Vagina (tissue), 2 donors: Measurements from ENCODE around the gene SUPT3H.

Experiments used
- POLR2AphosphoS5 ChIP-seq, 2 donors: sonication (generic); formaldehyde crosslinking; IDR thresholded peaks; one replicate each; pipeline ENCODE4 v1.9.0; 2017; ENCODE audit warnings: antibody characterized with exemption in 2 of 2, mild to moderate bottlenecking in 2 of 2, low read depth in 1 of 2; ENCODE audit not compliant: insufficient read depth in 1 of 2
- TF ChIP-seq, protein P1 (sequence below), 3 experiments: fragments of 450-650 bp in 2 of 3; fragments of 200-600 bp in 1 of 3; sonication (generic) in 1 of 3; IDR thresholded peaks; one replicate each; pipeline ENCODE4 v1.5.1; 2017 to 2019; ENCODE audit warnings: antibody characterized with exemption in 3 of 3, mild to moderate bottlenecking in 2 of 3, moderate library complexity in 2 of 3

DNA sequence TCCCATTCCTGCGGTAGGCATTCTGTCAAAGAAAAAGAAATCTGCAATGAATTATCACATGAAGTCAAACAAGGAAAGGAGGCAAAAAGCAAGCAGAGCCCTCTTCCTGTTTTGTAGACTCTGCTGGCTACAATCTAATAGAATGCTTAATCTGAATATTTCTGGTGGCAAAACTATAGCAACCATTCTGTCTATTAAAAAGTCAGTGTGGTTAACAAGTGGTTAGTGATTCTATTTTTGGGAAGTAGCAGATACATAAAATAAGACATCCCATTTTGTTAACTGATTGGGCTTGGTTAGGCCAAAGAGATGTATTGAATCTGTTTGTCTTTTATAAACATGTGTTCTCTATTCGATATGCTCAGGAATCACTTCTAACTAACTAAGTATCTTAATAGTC is 547.9 kb downstream of the SUPT3H start:
- TF ChIP-seq, protein P1, sequence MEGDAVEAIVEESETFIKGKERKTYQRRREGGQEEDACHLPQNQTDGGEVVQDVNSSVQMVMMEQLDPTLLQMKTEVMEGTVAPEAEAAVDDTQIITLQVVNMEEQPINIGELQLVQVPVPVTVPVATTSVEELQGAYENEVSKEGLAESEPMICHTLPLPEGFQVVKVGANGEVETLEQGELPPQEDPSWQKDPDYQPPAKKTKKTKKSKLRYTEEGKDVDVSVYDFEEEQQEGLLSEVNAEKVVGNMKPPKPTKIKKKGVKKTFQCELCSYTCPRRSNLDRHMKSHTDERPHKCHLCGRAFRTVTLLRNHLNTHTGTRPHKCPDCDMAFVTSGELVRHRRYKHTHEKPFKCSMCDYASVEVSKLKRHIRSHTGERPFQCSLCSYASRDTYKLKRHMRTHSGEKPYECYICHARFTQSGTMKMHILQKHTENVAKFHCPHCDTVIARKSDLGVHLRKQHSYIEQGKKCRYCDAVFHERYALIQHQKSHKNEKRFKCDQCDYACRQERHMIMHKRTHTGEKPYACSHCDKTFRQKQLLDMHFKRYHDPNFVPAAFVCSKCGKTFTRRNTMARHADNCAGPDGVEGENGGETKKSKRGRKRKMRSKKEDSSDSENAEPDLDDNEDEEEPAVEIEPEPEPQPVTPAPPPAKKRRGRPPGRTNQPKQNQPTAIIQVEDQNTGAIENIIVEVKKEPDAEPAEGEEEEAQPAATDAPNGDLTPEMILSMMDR (IDR thresholded peaks at IDR 0.05), result no peak
- no peak for TF ChIP-seq POLR2AphosphoS5 (IDR thresholded peaks at IDR 0.05; ENCODE audit: insufficient read depth in 1 of 2, low read depth in 1 of 2)
